HepG2 (cell line): ENCODE results near the gene KLK11. TPM values are rescaled to one million over a fixed set of nuclear protein-coding genes. Genes with fewer than 3 reads are reported as not detected.

ENCODE experiments used
- EP300 ChIP-seq, 3 experiments: sonication (generic) in 1 of 3; formaldehyde crosslinking in 1 of 3; IDR thresholded peaks; 2 replicates each; pipeline versions ENCODE4 v1.5.1 to v1.6.1; 2011 to 2020; ENCODE audit warnings: low read depth in 2 of 3, low read length in 2 of 3, borderline replicate concordance in 1 of 3, improper control_type of control experiment in 1 of 3, mild to moderate bottlenecking in 1 of 3, missing genetic modification reagents in 1 of 3, moderate library complexity in 1 of 3
- HES4 ChIP-seq: sonication (generic); formaldehyde crosslinking; IDR thresholded peaks from 2 replicates; pipeline ENCODE4 v1.9.0; 2021; ENCODE audit warnings: mild to moderate bottlenecking, missing genetic modification reagents, borderline replicate concordance
- KDM1A ChIP-seq: IDR thresholded peaks from 2 replicates; pipeline ENCODE4 v1.6.1; 2016; ENCODE audit warnings: missing compliant biosample characterization
- MTF1 ChIP-seq: sonication (generic); formaldehyde crosslinking; IDR thresholded peaks from 2 replicates; pipeline ENCODE4 v1.5.0; 2020; ENCODE audit warnings: missing genetic modification reagents
- NAIF1 ChIP-seq: sonication (generic); formaldehyde crosslinking; IDR thresholded peaks from 2 replicates; pipeline ENCODE4 v1.5.0; 2020; ENCODE audit warnings: mild to moderate bottlenecking, missing genetic modification reagents, borderline replicate concordance
- NCOA1 ChIP-seq: sonication (generic); formaldehyde crosslinking; IDR thresholded peaks from 2 replicates; pipeline ENCODE4 v1.9.0; 2021; ENCODE audit warnings: missing genetic modification reagents
- POLR2A ChIP-seq, 2 experiments: IDR thresholded peaks; 2 replicates each; pipeline ENCODE4 v1.6.1; 2011; ENCODE audit warnings: low read depth in 2 of 2, low read length in 2 of 2, mild to moderate bottlenecking in 1 of 2, moderate library complexity in 1 of 2; ENCODE audit not compliant: insufficient read depth in 1 of 2
- polyA plus RNA-seq, 8 experiments: library from polyadenylated mRNA; depleted of rRNA in 3 of 8; stranded (reverse) in 7 of 8; unstranded in 1 of 8; fragments of >200 nt; fragmentation: Illumina TruSeq in 4 of 8; extraction: Trizol in 4 of 8; gene quantifications; 2 replicates each; pipeline versions ENCODE4 v1.2.1 to v1.2.3, GENCODE V29; 2011 to 2016; ENCODE audit warnings: low read depth in 4 of 8, missing spikeins in 1 of 8, mixed read lengths in 1 of 8; ENCODE audit not compliant: insufficient read depth in 1 of 8
- total RNA-seq, 5 experiments: library from RNA; depleted of rRNA; stranded (reverse); fragments of >200 nt; fragmentation: Illumina TruSeq; extraction: Trizol; gene quantifications; 2 replicates each; pipeline ENCODE4 v1.2.3, GENCODE V29; 2016; ENCODE audit warnings: low read depth in 1 of 5
- TF ChIP-seq, protein P1 (sequence below): sonication (generic); formaldehyde crosslinking; IDR thresholded peaks from 2 replicates; pipeline ENCODE4 v1.9.0; 2021; ENCODE audit warnings: missing genetic modification reagents, borderline replicate concordance
- TF ChIP-seq, protein P2 (sequence below): sonication (generic); formaldehyde crosslinking; IDR thresholded peaks from 2 replicates; pipeline ENCODE4 v1.4.0; 2020; ENCODE audit warnings: mild to moderate bottlenecking, missing genetic modification reagents
- TF ChIP-seq, protein P3 (sequence below): fragments of 450-650 bp; IDR thresholded peaks from 2 replicates; pipeline ENCODE4 v1.6.1; 2016
- TF ChIP-seq, protein P4 (sequence below): sonication (generic); formaldehyde crosslinking; conservative IDR thresholded peaks from 2 replicates; pipeline ENCODE4 v1.4.0; 2020; ENCODE audit warnings: mild to moderate bottlenecking, missing genetic modification reagents, moderate library complexity

The KLK11 gene
- total and polyA plus RNA-seq, 2 of the 13 experiments (the other 11 are each of a cell fraction or from before 2014, with no cell fraction given), result not detected

DNA sequence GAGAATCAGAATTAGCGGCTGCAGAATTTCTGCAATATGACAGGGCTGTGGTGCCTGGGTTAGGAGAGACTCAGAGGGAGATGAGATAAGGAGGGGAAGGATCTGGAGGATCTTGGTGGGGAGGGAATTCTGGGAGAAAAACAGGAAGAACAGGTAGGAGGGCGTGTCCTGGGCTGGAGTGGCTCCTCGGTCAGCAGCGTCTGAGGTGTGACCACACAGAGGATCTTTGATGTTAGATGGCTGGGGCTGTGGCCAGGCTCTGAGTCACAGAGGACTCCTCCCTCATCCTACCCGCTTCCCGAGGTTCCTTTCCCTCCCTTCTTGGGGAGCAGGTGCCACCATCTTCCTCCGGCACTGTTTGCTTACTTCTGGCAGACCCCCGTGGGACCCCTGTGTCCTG is 50.6 kb downstream of the KLK11 start (continued):
- TF ChIP-seq, protein P1, sequence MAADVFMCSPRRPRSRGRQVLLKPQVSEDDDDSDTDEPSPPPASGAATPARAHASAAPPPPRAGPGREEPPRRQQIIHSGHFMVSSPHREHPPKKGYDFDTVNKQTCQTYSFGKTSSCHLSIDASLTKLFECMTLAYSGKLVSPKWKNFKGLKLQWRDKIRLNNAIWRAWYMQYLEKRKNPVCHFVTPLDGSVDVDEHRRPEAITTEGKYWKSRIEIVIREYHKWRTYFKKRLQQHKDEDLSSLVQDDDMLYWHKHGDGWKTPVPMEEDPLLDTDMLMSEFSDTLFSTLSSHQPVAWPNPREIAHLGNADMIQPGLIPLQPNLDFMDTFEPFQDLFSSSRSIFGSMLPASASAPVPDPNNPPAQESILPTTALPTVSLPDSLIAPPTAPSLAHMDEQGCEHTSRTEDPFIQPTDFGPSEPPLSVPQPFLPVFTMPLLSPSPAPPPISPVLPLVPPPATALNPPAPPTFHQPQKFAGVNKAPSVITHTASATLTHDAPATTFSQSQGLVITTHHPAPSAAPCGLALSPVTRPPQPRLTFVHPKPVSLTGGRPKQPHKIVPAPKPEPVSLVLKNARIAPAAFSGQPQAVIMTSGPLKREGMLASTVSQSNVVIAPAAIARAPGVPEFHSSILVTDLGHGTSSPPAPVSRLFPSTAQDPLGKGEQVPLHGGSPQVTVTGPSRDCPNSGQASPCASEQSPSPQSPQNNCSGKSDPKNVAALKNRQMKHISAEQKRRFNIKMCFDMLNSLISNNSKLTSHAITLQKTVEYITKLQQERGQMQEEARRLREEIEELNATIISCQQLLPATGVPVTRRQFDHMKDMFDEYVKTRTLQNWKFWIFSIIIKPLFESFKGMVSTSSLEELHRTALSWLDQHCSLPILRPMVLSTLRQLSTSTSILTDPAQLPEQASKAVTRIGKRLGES (CRISPR knock-in tag), result no peak
- TF ChIP-seq HES4 (CRISPR knock-in tag) (no peak), POLR2A (IDR thresholded peaks at IDR 0.05; ENCODE audit: insufficient read depth in 1 of 2, low read depth in 2 of 2, low read length in 2 of 2) (no peak), MTF1 (CRISPR knock-in tag) (no peak), EP300 (IDR thresholded peaks at IDR 0.05; ENCODE audit: low read depth in 2 of 2, low read length in 2 of 2) (no peak), EP300 (CRISPR knock-in tag; IDR thresholded peaks at IDR 0.05; ENCODE audit: borderline replicate concordance) (no peak), KDM1A (CRISPR knock-in tag) (no peak), NCOA1 (CRISPR knock-in tag) (no peak), NAIF1 (CRISPR knock-in tag) (no peak)
- TF ChIP-seq, protein P2, sequence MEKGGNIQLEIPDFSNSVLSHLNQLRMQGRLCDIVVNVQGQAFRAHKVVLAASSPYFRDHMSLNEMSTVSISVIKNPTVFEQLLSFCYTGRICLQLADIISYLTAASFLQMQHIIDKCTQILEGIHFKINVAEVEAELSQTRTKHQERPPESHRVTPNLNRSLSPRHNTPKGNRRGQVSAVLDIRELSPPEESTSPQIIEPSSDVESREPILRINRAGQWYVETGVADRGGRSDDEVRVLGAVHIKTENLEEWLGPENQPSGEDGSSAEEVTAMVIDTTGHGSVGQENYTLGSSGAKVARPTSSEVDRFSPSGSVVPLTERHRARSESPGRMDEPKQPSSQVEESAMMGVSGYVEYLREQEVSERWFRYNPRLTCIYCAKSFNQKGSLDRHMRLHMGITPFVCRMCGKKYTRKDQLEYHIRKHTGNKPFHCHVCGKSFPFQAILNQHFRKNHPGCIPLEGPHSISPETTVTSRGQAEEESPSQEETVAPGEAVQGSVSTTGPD (CRISPR knock-in tag), result no peak
- TF ChIP-seq, protein P3, sequence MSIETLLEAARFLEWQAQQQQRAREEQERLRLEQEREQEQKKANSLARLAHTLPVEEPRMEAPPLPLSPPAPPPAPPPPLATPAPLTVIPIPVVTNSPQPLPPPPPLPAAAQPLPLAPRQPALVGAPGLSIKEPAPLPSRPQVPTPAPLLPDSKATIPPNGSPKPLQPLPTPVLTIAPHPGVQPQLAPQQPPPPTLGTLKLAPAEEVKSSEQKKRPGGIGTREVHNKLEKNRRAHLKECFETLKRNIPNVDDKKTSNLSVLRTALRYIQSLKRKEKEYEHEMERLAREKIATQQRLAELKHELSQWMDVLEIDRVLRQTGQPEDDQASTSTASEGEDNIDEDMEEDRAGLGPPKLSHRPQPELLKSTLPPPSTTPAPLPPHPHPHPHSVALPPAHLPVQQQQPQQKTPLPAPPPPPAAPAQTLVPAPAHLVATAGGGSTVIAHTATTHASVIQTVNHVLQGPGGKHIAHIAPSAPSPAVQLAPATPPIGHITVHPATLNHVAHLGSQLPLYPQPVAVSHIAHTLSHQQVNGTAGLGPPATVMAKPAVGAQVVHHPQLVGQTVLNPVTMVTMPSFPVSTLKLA, result no peak
- TF ChIP-seq, protein P4, sequence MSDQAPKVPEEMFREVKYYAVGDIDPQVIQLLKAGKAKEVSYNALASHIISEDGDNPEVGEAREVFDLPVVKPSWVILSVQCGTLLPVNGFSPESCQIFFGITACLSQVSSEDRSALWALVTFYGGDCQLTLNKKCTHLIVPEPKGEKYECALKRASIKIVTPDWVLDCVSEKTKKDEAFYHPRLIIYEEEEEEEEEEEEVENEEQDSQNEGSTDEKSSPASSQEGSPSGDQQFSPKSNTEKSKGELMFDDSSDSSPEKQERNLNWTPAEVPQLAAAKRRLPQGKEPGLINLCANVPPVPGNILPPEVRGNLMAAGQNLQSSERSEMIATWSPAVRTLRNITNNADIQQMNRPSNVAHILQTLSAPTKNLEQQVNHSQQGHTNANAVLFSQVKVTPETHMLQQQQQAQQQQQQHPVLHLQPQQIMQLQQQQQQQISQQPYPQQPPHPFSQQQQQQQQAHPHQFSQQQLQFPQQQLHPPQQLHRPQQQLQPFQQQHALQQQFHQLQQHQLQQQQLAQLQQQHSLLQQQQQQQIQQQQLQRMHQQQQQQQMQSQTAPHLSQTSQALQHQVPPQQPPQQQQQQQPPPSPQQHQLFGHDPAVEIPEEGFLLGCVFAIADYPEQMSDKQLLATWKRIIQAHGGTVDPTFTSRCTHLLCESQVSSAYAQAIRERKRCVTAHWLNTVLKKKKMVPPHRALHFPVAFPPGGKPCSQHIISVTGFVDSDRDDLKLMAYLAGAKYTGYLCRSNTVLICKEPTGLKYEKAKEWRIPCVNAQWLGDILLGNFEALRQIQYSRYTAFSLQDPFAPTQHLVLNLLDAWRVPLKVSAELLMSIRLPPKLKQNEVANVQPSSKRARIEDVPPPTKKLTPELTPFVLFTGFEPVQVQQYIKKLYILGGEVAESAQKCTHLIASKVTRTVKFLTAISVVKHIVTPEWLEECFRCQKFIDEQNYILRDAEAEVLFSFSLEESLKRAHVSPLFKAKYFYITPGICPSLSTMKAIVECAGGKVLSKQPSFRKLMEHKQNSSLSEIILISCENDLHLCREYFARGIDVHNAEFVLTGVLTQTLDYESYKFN, result no peak
